ENCODE data around the gene ATP1A3. TPM values are rescaled to one million over a fixed set of nuclear protein-coding genes. Genes with fewer than 3 reads are reported as not detected.

ATP1A3 gene
- total RNA-seq, 4 donors from 2014 or later, result 0.13 to 0.28 TPM; not detected in 2

GRCh38 chr19:42033413-42033812, 39.4 kb upstream of the ATP1A3 start:
- no peak for DNase-seq (ENCODE audit: low spot score)
- no peak for TF ChIP-seq CTCF (IDR thresholded peaks at IDR 0.05)
- no peak for ATAC-seq (ENCODE audit: low FRiP score)

DNA sequence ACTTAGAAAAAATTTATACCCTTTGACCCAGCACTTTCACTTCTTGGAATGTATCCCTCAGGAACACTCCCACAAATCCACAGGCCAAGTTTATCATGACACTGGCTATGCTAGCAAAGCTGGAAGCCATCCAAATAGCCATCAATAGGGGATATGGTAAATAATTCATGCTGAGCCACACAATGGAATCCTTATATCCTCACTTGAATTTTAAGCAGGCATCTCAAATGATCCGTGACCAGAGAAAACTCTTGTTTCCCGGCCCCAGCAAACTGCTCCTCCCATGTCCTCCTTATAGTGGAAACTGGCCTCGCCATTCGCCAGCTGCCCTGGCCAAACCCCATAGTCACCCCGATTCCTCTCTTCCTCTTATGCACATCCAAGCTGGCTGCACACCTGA, 38.4 kb upstream of the ATP1A3 start:
- no peak for ATAC-seq (ENCODE audit: low FRiP score)
- DNase-seq (ENCODE audit: low spot score), result no peak
- no peak for TF ChIP-seq CTCF (IDR thresholded peaks at IDR 0.05)

DNA sequence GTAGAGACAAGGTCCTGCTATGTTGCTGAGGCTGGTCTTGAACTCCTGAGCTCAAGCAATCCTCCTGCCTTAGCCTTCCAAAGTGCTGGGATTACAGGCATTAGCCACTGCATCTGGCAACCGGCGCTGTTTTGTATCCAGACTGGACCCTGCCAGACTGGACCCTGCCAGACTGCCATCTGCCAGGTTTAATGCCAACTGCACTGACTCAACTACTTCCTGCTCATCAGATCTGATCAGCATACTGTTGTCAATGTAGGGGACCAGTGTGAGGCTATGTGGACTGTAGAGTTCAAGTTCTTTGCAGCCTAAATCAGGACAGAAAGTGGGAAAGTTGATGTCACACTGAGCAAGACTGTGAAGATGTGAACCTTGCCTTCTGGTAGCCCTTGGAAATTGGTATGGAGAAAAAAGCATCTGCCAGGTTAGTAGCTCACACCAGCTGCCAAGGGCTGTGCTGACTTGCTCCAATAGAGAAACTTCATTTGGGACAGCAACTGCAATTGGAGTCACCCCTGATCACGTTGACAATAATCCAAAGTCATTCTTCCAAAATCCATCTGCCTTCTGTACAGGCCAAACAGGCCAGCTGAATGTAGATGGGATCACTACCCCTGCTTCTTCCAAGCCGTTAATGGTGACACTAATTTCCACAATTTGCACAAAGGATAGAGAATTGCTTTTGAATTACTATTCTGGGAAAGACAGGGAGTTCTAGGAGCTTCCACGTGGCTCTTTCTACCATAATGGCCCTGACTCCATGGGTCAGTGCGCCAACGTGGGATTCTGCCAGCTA, 36.8 kb upstream of the ATP1A3 start:
- ATAC-seq (ENCODE audit: low FRiP score) (no peak), DNase-seq (ENCODE audit: low spot score) (no peak)

GRCh38 chr19:42028304-42029216, 34.5 kb upstream of the ATP1A3 start:
- DNase-seq (ENCODE audit: low spot score), result no peak
- TF ChIP-seq CTCF (IDR thresholded peaks at IDR 0.05), result no peak
- no peak for ATAC-seq (ENCODE audit: low FRiP score)

More for the DNA sequence above, 36.8 kb upstream of the ATP1A3 start:
- no peak for TF ChIP-seq CTCF (IDR thresholded peaks at IDR 0.05)

- ATAC-seq (ENCODE audit: low FRiP score), result peak; percentile 58
- DNase-seq (ENCODE audit: low spot score), result no peak
These were observed 30.6 kb upstream of the ATP1A3 start for GRCh38 chr19:42024622-42025111.

DNA sequence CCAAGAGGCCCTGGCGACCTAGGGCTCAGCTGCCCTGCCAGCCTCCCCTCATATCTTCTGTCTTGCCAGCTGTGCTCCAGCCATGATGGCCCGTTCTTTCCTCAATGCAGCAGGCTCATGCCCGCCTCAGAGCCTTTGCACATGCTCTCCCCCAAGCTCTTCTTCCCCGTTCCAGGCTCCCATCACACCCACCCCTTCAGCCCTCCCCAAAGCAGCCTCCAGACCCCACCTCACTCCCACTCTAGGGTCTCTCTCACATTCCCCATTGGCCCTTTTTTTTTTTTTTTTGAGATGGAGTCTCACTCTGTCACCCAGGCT, 29.9 kb upstream of the ATP1A3 start:
- DNase-seq (ENCODE audit: low spot score), result no peak
- no peak for TF ChIP-seq CTCF (IDR thresholded peaks at IDR 0.05)
- no peak for ATAC-seq (ENCODE audit: low FRiP score)

More at GRCh38 chr19:42024622-42025111, 30.6 kb upstream of the ATP1A3 start:
- TF ChIP-seq CTCF (IDR thresholded peaks at IDR 0.05), result no peak
